ENCODE results near the gene SKA3.

GRCh38 chr13:21118180-21118579 is 58.2 kb downstream of the SKA3 start:
- TF ChIP-seq, protein P1, sequence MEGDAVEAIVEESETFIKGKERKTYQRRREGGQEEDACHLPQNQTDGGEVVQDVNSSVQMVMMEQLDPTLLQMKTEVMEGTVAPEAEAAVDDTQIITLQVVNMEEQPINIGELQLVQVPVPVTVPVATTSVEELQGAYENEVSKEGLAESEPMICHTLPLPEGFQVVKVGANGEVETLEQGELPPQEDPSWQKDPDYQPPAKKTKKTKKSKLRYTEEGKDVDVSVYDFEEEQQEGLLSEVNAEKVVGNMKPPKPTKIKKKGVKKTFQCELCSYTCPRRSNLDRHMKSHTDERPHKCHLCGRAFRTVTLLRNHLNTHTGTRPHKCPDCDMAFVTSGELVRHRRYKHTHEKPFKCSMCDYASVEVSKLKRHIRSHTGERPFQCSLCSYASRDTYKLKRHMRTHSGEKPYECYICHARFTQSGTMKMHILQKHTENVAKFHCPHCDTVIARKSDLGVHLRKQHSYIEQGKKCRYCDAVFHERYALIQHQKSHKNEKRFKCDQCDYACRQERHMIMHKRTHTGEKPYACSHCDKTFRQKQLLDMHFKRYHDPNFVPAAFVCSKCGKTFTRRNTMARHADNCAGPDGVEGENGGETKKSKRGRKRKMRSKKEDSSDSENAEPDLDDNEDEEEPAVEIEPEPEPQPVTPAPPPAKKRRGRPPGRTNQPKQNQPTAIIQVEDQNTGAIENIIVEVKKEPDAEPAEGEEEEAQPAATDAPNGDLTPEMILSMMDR (IDR thresholded peaks at IDR 0.05), result no peak
- no peak for TF ChIP-seq POLR2A (IDR thresholded peaks at IDR 0.05)

Measured in transverse colon (tissue), 3 donors.